ENCODE measurements around the gene GPR31.

GPR31 gene

DNA sequence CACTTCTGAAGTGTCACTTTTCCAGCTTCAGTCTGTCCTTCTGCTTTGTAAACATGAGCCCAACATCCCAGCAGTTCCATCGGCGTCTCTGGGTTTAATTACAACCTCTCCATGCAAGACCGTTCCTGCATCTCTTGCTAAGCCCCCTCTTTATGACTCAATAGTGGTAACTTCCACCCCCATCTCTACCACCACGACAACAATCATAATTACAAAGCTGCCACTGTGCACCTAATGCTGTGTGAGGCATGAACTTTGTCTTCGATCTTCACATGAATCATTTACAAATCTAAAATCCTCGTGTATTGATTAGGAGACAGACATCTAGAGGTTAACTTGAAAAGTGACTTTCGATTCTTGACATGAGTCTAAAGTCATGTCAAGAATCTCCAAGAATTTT is 39.8 kb downstream of the GPR31 start:
- H3K4me3 ChIP-seq (ENCODE audit: low read depth, low read length), result no peak overlapping the region
- no peaks in the 10 kb centered on the region for H3K27me3 ChIP-seq
- H3K4me1 ChIP-seq, result peaks cover 3% of the 10 kb centered on the region; the same call in 1 of the 2 replicates
- no peaks in the 10 kb centered on the region for H3K36me3 ChIP-seq
- no peak for TF ChIP-seq CTCF (IDR thresholded peaks at IDR 0.05; ENCODE audit: low read depth, low read length)
- DNase-seq, result no peak
- H3K9me3 ChIP-seq, result no peaks in the 10 kb centered on the region

GRCh38 chr6:167116838-167117228 is 40.9 kb downstream of the GPR31 start:
- Histone ChIP-seq H3K36me3 (no peaks in the 10 kb centered on the region), H3K4me1 (peaks cover 3% of the 10 kb centered on the region; the same call in 1 of the 2 replicates), H3K9me3 (no peaks in the 10 kb centered on the region), H3K4me3 (ENCODE audit: low read depth, low read length) (no peak overlapping the region), H3K27me3 (no peaks in the 10 kb centered on the region)
- TF ChIP-seq CTCF (IDR thresholded peaks at IDR 0.05; ENCODE audit: low read depth, low read length), result no peak
- no peak for DNase-seq

DNA sequence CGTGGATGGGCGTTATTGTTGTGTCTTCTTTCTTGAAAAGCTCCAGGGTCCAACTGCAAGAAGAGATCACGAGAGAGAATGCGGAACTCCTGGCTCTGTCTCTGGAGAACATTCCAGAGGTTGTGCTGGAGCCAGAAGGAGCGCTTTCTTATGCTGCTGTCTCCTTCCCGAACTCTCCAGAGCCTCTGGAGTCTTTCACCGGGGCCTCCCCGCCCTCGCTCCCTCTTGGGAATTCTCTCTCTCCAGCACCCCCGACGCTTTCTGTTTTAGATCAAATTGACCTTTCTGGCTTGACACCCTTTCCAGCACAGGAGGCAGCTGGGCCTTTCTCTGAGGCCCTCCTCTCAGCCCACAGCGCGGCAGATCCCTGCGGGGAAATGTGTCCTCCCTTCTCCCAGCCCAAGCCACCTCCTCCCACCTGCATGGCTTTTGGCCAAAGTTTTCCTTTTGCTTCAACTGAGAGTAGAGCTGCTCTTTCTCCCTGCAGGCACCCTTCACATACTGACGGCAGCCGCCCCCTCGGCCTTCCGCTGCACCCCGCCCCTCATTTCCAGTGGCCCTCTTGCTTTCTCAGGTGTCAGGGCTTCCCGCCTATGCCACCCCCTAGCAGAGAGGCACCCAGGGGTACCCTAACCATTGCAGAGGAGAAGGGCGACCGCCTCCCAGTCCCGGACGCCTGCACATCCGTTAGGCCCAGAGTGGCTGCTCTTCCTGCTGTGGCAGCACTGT is 41.5 kb downstream of the GPR31 start:
- Histone ChIP-seq H3K9me3 (no peaks in the 10 kb centered on the region), H3K4me3 (ENCODE audit: low read depth, low read length) (peak overlapping the region; percentile 24; the same call in 1 of the 2 replicates), H3K27me3 (no peaks in the 10 kb centered on the region), H3K36me3 (no peaks in the 10 kb centered on the region), H3K4me1 (peaks cover 3% of the 10 kb centered on the region; the same call in 1 of the 2 replicates)
- DNase-seq, result peak; percentile 24
- TF ChIP-seq CTCF (IDR thresholded peaks at IDR 0.05; ENCODE audit: low read depth, low read length), result no peak

GRCh38 chr6:167115054-167115453 is 42.7 kb downstream of the GPR31 start:
- TF ChIP-seq CTCF (IDR thresholded peaks at IDR 0.05; ENCODE audit: low read depth, low read length), result peak; percentile 41
- peaks cover 3% of the 10 kb centered on the region; the same call in 1 of the 2 replicates for H3K4me1 ChIP-seq
- H3K27me3 ChIP-seq, result no peaks in the 10 kb centered on the region
- H3K9me3 ChIP-seq, result no peaks in the 10 kb centered on the region
- H3K4me3 ChIP-seq (ENCODE audit: low read depth, low read length), result no peak overlapping the region
- DNase-seq, result peak; percentile 21
- H3K36me3 ChIP-seq, result no peaks in the 10 kb centered on the region

- Histone ChIP-seq H3K27me3 (no peaks in the 10 kb centered on the region), H3K4me1 (peaks cover 3% of the 10 kb centered on the region; the same call in 1 of the 2 replicates), H3K4me3 (ENCODE audit: low read depth, low read length) (no peak overlapping the region), H3K36me3 (no peaks in the 10 kb centered on the region), H3K9me3 (no peaks in the 10 kb centered on the region)
- no peak for TF ChIP-seq CTCF (IDR thresholded peaks at IDR 0.05; ENCODE audit: low read depth, low read length)
- peak; percentile 22 for DNase-seq
Measured at GRCh38 chr6:167113935-167114910, 43.6 kb downstream of the GPR31 start.

Measured in BE2C (cell line).